ENCODE data around the gene NAA50.

NAA50 gene

DNA sequence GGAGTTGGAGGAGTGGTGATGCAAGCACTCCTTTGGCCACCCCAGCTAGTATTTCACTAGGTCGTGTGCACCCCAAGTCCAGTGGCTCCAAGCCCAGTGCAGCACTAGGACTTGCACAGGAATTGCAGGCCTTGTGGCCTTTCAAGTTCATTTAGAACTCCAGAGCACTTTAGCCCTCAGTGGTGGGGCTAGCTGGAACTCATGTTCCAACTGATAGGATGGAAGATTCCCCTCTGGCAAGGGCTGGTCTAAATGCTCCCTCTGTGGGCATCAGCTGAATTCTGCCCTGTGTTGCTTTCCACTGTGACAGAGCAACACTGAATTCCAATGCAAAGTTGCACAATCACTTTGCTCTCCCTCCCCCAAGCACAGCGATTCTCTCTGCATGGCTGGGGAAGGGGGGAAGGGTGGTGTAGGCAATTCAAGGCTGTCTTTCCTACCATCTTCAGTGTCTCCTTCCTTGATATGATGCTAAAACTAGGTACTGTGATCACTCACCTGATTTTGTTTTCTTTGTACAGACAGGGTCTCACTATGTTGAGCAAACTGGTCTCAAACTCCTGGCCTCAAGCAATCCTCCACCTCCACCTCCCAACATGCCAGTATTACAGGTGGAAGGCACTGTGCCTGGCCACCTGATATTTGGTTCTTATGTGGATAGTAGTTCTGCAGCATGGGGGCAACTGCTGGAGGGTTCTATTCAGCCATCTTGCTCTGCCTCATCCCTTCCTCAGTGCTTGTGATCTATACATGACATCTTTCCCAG lies 59.9 kb downstream of the NAA50 start (continued):
- TF ChIP-seq, protein P1, sequence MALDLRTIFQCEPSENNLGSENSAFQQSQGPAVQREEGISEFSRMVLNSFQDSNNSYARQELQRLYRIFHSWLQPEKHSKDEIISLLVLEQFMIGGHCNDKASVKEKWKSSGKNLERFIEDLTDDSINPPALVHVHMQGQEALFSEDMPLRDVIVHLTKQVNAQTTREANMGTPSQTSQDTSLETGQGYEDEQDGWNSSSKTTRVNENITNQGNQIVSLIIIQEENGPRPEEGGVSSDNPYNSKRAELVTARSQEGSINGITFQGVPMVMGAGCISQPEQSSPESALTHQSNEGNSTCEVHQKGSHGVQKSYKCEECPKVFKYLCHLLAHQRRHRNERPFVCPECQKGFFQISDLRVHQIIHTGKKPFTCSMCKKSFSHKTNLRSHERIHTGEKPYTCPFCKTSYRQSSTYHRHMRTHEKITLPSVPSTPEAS (tag by site-specific recombination; IDR thresholded peaks at IDR 0.05): no peak
- TF ChIP-seq ZNF23 (tag by site-specific recombination; IDR thresholded peaks at IDR 0.05; ENCODE audit: borderline replicate concordance): no peak

DNA sequence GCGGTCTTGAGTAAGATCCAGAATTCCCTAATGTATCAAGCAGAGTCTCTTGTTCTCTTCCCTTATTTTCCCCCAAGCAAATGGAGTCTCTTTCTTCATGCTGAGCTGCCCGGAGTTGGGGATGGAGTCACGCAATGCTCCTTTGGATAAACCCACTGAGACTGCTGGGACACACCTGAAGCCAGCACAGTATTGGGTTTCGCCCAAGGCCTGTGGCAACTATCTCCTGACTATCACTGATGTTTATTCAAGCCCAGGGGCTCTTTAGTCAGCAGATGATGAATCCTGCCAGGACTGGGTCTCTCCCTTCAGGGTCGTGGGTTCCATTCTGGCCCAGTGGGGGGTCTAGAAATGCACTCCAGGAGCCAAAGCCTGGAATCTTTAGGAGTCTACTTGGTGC lies 60.9 kb downstream of the NAA50 start:
- Histone ChIP-seq H3K27ac (ENCODE audit: extremely low read depth, low read depth, low read length) (no peak overlapping the region), H3K4me1 (ENCODE audit: control insufficient read depth, insufficient read depth, low read length) (no peaks in the 10 kb centered on the region), H3K4me3 (ENCODE audit: low read depth, low read length) (no peak overlapping the region), H3K9me3 (ENCODE audit: control insufficient read depth, insufficient read depth, low read depth, low read length) (no peaks in the 10 kb centered on the region), H3K36me3 (ENCODE audit: control insufficient read depth in 2 of 2, insufficient read depth in 1 of 2, low read length in 2 of 2) (no peaks in the 10 kb centered on the region)
- peak; percentile 64 for TF ChIP-seq ZIC2 (tag by site-specific recombination; IDR thresholded peaks at IDR 0.05)
- TF ChIP-seq ZNF610 (tag by site-specific recombination; IDR thresholded peaks at IDR 0.05; ENCODE audit: borderline replicate concordance): no peak
- ChIA-PET POLR2A (no interaction called here), CTCF (no interaction called here)

DNA sequence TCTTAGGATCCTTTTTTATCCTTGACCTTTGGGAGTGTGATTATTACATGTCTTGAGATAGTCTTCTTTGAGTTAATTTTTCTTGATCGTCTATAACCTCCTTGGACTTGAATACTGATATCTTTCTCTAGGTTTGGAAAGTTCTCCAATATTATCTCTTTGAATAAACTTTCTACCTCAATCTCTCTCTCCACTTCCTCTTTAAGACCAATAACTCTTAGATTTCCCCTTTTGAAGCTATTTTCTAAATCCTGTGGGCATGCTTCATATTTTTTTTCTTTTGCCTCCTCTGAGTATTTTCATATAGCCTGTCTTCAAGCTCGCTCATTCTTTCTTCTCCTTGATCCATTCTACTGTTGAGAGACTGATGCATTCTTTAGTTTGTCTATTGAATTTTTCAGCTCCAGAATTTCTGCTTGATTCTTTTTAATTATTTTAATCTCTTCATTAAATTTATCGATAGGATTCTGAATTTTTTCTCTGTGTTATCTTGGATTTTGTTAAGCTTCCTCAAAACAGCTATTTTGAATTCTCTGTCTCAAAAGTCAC lies 61.7 kb downstream of the NAA50 start:
- H3K4me3 ChIP-seq (ENCODE audit: low read depth, low read length): no peak overlapping the region
- H3K4me1 ChIP-seq (ENCODE audit: control insufficient read depth, insufficient read depth, low read length): no peaks in the 10 kb centered on the region
- POLR2A ChIA-PET: no interaction called here
- no peak overlapping the region for H3K27ac ChIP-seq (ENCODE audit: extremely low read depth, low read depth, low read length)
- CTCF ChIA-PET: no interaction called here
- no peaks in the 10 kb centered on the region for H3K36me3 ChIP-seq (ENCODE audit: control insufficient read depth in 2 of 2, insufficient read depth in 1 of 2, low read length in 2 of 2)
- TF ChIP-seq SALL2 (tag by site-specific recombination; IDR thresholded peaks at IDR 0.05; ENCODE audit: borderline replicate concordance) (no peak), SETDB1 (IDR thresholded peaks at IDR 0.05; ENCODE audit: insufficient read length, low read length) (peak; percentile 26)
- no peaks in the 10 kb centered on the region for H3K9me3 ChIP-seq (ENCODE audit: control insufficient read depth, insufficient read depth, low read depth, low read length)

DNA sequence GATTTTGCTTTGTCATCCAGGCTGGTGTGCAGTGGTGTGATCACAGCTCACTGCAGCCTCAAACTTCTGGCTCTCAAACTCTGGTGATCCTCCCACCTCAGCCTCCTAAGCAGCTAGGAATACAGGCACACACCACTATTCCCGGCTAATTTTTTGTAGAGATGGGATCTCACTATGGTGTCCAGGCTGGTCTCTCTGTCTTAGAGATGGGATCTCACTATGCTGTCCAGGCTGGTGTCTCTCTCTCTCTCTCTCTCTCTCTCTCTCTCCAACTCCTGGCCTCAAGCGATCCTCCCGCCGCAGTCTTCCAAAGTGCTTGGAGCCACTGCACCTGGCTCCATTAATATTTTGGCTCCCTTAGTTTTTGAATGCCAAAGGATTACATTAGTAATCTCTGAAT lies 67.3 kb downstream of the NAA50 start:
- Histone ChIP-seq H3K36me3 (ENCODE audit: control insufficient read depth in 2 of 2, insufficient read depth in 1 of 2, low read length in 2 of 2) (peaks cover 0 to 13% of the 10 kb centered on the region in 2 experiments; a peak in 1 of 3 replicates), H3K9me3 (ENCODE audit: control insufficient read depth, insufficient read depth, low read depth, low read length) (no peaks in the 10 kb centered on the region), H3K4me3 (ENCODE audit: low read depth, low read length) (no peak overlapping the region), H3K4me1 (ENCODE audit: control insufficient read depth, insufficient read depth, low read length) (no peaks in the 10 kb centered on the region), H3K27ac (ENCODE audit: extremely low read depth, low read depth, low read length) (no peak overlapping the region)
- CTCF ChIA-PET: interaction anchor here (0.7 kb wide), 1 partner anchor 49 kb away, joined by 4 read pairs; no protein-coding TSS in a partner anchor
- POLR2A ChIA-PET: no interaction called here
- no peak for TF ChIP-seq ZNF610 (tag by site-specific recombination; IDR thresholded peaks at IDR 0.05; ENCODE audit: borderline replicate concordance)
- TF ChIP-seq, protein P2, sequence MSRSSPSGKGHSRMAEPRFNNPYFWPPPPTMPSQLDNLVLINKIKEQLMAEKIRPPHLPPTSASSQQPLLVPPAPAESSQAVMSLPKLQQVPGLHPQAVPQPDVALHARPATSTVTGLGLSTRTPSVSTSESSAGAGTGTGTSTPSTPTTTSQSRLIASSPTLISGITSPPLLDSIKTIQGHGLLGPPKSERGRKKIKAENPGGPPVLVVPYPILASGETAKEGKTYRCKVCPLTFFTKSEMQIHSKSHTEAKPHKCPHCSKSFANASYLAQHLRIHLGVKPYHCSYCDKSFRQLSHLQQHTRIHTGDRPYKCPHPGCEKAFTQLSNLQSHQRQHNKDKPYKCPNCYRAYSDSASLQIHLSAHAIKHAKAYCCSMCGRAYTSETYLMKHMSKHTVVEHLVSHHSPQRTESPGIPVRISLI (tag by site-specific recombination; IDR thresholded peaks at IDR 0.05): no peak
- TF ChIP-seq, protein P3, sequence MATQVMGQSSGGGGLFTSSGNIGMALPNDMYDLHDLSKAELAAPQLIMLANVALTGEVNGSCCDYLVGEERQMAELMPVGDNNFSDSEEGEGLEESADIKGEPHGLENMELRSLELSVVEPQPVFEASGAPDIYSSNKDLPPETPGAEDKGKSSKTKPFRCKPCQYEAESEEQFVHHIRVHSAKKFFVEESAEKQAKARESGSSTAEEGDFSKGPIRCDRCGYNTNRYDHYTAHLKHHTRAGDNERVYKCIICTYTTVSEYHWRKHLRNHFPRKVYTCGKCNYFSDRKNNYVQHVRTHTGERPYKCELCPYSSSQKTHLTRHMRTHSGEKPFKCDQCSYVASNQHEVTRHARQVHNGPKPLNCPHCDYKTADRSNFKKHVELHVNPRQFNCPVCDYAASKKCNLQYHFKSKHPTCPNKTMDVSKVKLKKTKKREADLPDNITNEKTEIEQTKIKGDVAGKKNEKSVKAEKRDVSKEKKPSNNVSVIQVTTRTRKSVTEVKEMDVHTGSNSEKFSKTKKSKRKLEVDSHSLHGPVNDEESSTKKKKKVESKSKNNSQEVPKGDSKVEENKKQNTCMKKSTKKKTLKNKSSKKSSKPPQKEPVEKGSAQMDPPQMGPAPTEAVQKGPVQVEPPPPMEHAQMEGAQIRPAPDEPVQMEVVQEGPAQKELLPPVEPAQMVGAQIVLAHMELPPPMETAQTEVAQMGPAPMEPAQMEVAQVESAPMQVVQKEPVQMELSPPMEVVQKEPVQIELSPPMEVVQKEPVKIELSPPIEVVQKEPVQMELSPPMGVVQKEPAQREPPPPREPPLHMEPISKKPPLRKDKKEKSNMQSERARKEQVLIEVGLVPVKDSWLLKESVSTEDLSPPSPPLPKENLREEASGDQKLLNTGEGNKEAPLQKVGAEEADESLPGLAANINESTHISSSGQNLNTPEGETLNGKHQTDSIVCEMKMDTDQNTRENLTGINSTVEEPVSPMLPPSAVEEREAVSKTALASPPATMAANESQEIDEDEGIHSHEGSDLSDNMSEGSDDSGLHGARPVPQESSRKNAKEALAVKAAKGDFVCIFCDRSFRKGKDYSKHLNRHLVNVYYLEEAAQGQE (tag by site-specific recombination; IDR thresholded peaks at IDR 0.05): no peak
- TF ChIP-seq, protein P4, sequence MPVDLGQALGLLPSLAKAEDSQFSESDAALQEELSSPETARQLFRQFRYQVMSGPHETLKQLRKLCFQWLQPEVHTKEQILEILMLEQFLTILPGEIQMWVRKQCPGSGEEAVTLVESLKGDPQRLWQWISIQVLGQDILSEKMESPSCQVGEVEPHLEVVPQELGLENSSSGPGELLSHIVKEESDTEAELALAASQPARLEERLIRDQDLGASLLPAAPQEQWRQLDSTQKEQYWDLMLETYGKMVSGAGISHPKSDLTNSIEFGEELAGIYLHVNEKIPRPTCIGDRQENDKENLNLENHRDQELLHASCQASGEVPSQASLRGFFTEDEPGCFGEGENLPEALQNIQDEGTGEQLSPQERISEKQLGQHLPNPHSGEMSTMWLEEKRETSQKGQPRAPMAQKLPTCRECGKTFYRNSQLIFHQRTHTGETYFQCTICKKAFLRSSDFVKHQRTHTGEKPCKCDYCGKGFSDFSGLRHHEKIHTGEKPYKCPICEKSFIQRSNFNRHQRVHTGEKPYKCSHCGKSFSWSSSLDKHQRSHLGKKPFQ (tag by site-specific recombination; IDR thresholded peaks at IDR 0.05): no peak
- peak; percentile 28; the same call in 1 of the 2 replicates for TF ChIP-seq ZNF596 (tag by site-specific recombination; IDR thresholded peaks at IDR 0.05)
- TF ChIP-seq ZNF311 (tag by site-specific recombination; IDR thresholded peaks at IDR 0.05; ENCODE audit: borderline replicate concordance): no peak
- TF ChIP-seq ZNF558 (tag by site-specific recombination; IDR thresholded peaks at IDR 0.05): no peak
